GM12892 (cell line): ENCODE results near the gene SLC22A3.

Source experiments
- POLR2A ChIP-seq: IDR thresholded peaks from 2 replicates; pipeline ENCODE4 v1.6.1; 2011; ENCODE audit warnings: low read depth, low read length, control low read depth
- POLR2AphosphoS5 ChIP-seq: IDR thresholded peaks from 2 replicates; pipeline ENCODE4 v1.6.1; 2011; ENCODE audit warnings: low read depth, low read length, control low read depth
- TAF1 ChIP-seq: IDR thresholded peaks from 2 replicates; pipeline ENCODE4 v1.6.1; 2011; ENCODE audit warnings: low read depth, mild to moderate bottlenecking, control low read depth, low read length, borderline replicate concordance

DNA sequence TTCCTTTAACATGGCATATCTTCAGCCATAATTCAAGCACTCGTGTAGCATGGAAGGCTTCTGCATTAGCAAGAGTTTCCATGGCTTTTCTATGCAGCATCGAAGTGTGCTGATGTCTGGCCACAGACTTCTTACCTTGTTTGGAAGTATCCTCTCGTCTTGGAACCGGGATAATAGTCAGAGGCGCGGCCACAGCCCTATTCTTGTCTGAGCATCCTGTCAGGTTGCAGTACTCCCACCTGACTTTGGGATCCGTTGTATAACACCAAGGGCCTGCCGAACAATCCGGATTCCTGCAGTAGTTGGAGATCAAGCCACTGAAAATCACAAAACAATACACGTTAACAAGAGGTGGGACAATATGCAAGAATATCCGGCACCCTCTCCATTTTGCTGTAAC lies 138.9 kb downstream of the SLC22A3 start:
- TF ChIP-seq POLR2A (no peak), TAF1 (no peak), POLR2AphosphoS5 (no peak)
